A673 (cell line): ENCODE data around the gene UBA6.

Source experiments
- EZH2 ChIP-seq: fragments of 200-600 bp; sonication (generic); IDR thresholded peaks from 2 replicates; pipeline ENCODE4 v1.6.1; 2017; ENCODE audit warnings: borderline replicate concordance, low read depth, mild to moderate bottlenecking, mixed read lengths, antibody characterized with exemption, low read length; ENCODE audit not compliant: poor library complexity, severe bottlenecking
- TF ChIP-seq, protein P1 (sequence below): fragments of 300-800, 200-600 bp; sonication (generic); conservative IDR thresholded peaks from 2 replicates; pipeline ENCODE4 v1.5.1; 2017; ENCODE audit warnings: low read depth, mild to moderate bottlenecking, antibody characterized with exemption, low read length, moderate library complexity, mixed read lengths

DNA sequence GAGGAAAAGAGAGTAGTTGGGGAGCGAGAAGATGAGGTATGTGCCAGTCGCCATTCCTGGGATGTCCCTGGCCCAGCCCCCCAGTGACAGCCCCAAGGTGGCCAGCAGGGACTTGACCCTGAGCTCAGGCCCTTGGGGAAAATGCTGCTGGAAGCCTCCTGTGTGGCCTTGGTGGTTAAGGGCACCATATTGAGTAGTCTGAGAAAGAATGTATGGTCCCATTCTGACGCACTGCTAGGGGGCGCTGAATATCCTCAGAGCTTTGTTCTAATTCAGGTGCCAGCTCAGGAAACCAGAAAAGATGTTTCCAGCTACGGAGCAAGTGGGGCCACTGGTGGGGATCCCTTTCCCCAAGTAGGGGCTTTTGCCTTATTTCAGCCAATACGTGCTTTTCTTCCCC is 14.0 kb upstream of the UBA6 start:
- no peak for TF ChIP-seq EZH2
- TF ChIP-seq, protein P1, sequence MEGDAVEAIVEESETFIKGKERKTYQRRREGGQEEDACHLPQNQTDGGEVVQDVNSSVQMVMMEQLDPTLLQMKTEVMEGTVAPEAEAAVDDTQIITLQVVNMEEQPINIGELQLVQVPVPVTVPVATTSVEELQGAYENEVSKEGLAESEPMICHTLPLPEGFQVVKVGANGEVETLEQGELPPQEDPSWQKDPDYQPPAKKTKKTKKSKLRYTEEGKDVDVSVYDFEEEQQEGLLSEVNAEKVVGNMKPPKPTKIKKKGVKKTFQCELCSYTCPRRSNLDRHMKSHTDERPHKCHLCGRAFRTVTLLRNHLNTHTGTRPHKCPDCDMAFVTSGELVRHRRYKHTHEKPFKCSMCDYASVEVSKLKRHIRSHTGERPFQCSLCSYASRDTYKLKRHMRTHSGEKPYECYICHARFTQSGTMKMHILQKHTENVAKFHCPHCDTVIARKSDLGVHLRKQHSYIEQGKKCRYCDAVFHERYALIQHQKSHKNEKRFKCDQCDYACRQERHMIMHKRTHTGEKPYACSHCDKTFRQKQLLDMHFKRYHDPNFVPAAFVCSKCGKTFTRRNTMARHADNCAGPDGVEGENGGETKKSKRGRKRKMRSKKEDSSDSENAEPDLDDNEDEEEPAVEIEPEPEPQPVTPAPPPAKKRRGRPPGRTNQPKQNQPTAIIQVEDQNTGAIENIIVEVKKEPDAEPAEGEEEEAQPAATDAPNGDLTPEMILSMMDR = no peak
